Liver (tissue), 9 donors: ENCODE results near the gene VOPP1. TPM values are rescaled to one million over a fixed set of nuclear protein-coding genes. Genes with fewer than 3 reads are reported as not detected.

Source experiments
- DNase-seq: peaks from one replicate; pipeline ENCODE4 v3.0.0-alpha.2; 2017; ENCODE audit warnings: low spot score
- H3K27ac ChIP-seq, 2 donors: one replicate each; pipeline ENCODE4 v1.7.0; 2013; ENCODE audit warnings: inconsistent platforms in 2 of 2, low read length in 2 of 2, control low read depth in 1 of 2, low read depth in 1 of 2, mild to moderate bottlenecking in 1 of 2
- H3K27me3 ChIP-seq, 4 donors: one replicate each; pipeline versions ENCODE4 v1.6.1 to v1.7.0; 2013; ENCODE audit warnings: low read length in 3 of 4, inconsistent platforms in 1 of 4, mild to moderate bottlenecking in 1 of 4, moderate library complexity in 1 of 4; ENCODE audit not compliant: control insufficient read depth in 4 of 4, insufficient read depth in 4 of 4
- H3K36me3 ChIP-seq, 4 donors: one replicate each; pipeline versions ENCODE4 v1.6.1 to v1.7.0; 2013; ENCODE audit warnings: low read length in 3 of 4, mild to moderate bottlenecking in 3 of 4, low read depth in 1 of 4, moderate library complexity in 1 of 4; ENCODE audit not compliant: control insufficient read depth in 4 of 4, insufficient read depth in 3 of 4
- H3K4me1 ChIP-seq, 4 donors: one replicate each; pipeline versions ENCODE4 v1.6.1 to v1.7.0; 2013; ENCODE audit warnings: low read length in 3 of 4, mild to moderate bottlenecking in 3 of 4, moderate library complexity in 1 of 4; ENCODE audit not compliant: control insufficient read depth in 4 of 4, insufficient read depth in 4 of 4
- H3K4me3 ChIP-seq, 3 donors: one replicate each; pipeline versions ENCODE4 v1.6.1 to v1.7.0; 2013; ENCODE audit warnings: low read length in 3 of 3, control low read depth in 1 of 3, low read depth in 1 of 3, mild to moderate bottlenecking in 1 of 3
- H3K9ac ChIP-seq, 2 donors: one replicate each; pipeline ENCODE4 v1.7.0; 2013; ENCODE audit warnings: low read length in 2 of 2, mild to moderate bottlenecking in 2 of 2, moderate library complexity in 2 of 2, control low read depth in 1 of 2, low read depth in 1 of 2
- H3K9me3 ChIP-seq, 4 donors: one replicate each; pipeline versions ENCODE4 v1.6.1 to v1.7.0; 2013; ENCODE audit warnings: low read length in 3 of 4; ENCODE audit not compliant: control insufficient read depth in 4 of 4
- ATF3 ChIP-seq: IDR thresholded peaks from 2 replicates; pipeline ENCODE4 v1.6.1; 2016; ENCODE audit warnings: antibody characterized with exemption
- CTCF ChIP-seq: fragments of 150-350 bp; IDR thresholded peaks from 2 replicates; pipeline ENCODE4 v1.5.1; 2017; ENCODE audit warnings: improper control_type of control experiment, low read depth, low read length; ENCODE audit not compliant: missing input control
- EGR1 ChIP-seq, 2 donors: IDR thresholded peaks; 2 replicates each; pipeline ENCODE4 v1.6.1; 2016 to 2018; ENCODE audit warnings: antibody characterized with exemption in 2 of 2, low read depth in 2 of 2
- FOXA1 ChIP-seq: IDR thresholded peaks from 2 replicates; pipeline ENCODE4 v1.6.1; 2016; ENCODE audit warnings: antibody characterized with exemption
- FOXA2 ChIP-seq: IDR thresholded peaks from 2 replicates; pipeline ENCODE4 v1.6.1; 2016; ENCODE audit warnings: antibody characterized with exemption
- GABPA ChIP-seq, 2 donors: IDR thresholded peaks in 1 of 2; conservative IDR thresholded peaks in 1 of 2; 2 replicates each; pipeline ENCODE4 v1.6.1; 2016; ENCODE audit warnings: antibody characterized with exemption in 2 of 2, mild to moderate bottlenecking in 1 of 2, moderate library complexity in 1 of 2
- HNF4A ChIP-seq, 2 donors: conservative IDR thresholded peaks; 2 replicates each; pipeline ENCODE4 v1.6.1; 2016; ENCODE audit warnings: antibody characterized with exemption in 2 of 2, mild to moderate bottlenecking in 2 of 2
- HNF4G ChIP-seq: IDR thresholded peaks from 2 replicates; pipeline ENCODE4 v1.6.1; 2016; ENCODE audit warnings: antibody characterized with exemption
- JUND ChIP-seq, 2 donors: IDR thresholded peaks; 2 replicates each; pipeline ENCODE4 v1.6.1; 2016; ENCODE audit warnings: antibody characterized with exemption in 2 of 2
- MAX ChIP-seq: IDR thresholded peaks from 2 replicates; pipeline ENCODE4 v1.6.1; 2016; ENCODE audit warnings: antibody characterized with exemption
- NR2F2 ChIP-seq: IDR thresholded peaks from 2 replicates; pipeline ENCODE4 v1.6.1; 2016; ENCODE audit warnings: antibody characterized with exemption
- RAD21 ChIP-seq, 2 donors: IDR thresholded peaks; 2 replicates each; pipeline ENCODE4 v1.6.1; 2016; ENCODE audit warnings: antibody characterized with exemption in 2 of 2, mild to moderate bottlenecking in 2 of 2
- RXRA ChIP-seq, 2 donors: IDR thresholded peaks; 2 replicates each; pipeline ENCODE4 v1.6.1; 2017 to 2018; ENCODE audit warnings: antibody characterized with exemption in 2 of 2, mild to moderate bottlenecking in 1 of 2
- SP1 ChIP-seq: IDR thresholded peaks from 2 replicates; pipeline ENCODE4 v1.6.1; 2018; ENCODE audit warnings: antibody characterized with exemption, mild to moderate bottlenecking
- TAF1 ChIP-seq: conservative IDR thresholded peaks from 2 replicates; pipeline ENCODE4 v1.6.1; 2016; ENCODE audit warnings: antibody characterized with exemption, mild to moderate bottlenecking
- YY1 ChIP-seq: IDR thresholded peaks from 2 replicates; pipeline ENCODE4 v1.6.1; 2016; ENCODE audit warnings: antibody characterized with exemption, mild to moderate bottlenecking
- ZBTB33 ChIP-seq: IDR thresholded peaks from 2 replicates; pipeline ENCODE4 v1.6.1; 2016; ENCODE audit warnings: antibody characterized with exemption
- WGBS: extraction: QIAGEN DNeasy Blood & Tissue Kit; methylation state at CpG from one replicate; pipeline ENCODE4 v1.1.7; 2013; 5-methylcytosine and 5-hydroxymethylcytosine counted together
- polyA plus RNA-seq, 2 donors: library from polyadenylated mRNA; stranded (reverse) in 1 of 2; unstranded in 1 of 2; fragments of 200-250 nt in 1 of 2; fragments of >200 nt in 1 of 2; fragmentation: Nextera tagmentation in 1 of 2; extraction: Ambion mirVana in 1 of 2; gene quantifications; one replicate each; pipeline versions ENCODE4 v1.2.1 to v1.2.3, GENCODE V29; 2013 to 2015
- total RNA-seq, 2 donors: library from RNA; depleted of rRNA; stranded (reverse); fragments of >200 nt; gene quantifications; one replicate each; pipeline ENCODE4 v1.2.3, GENCODE V29; 2014
- donor health status: healthy.
- donor health status: healthy.
- donor health status: healthy.
- donor health status: healthy.
- donor health status: healthy.

The VOPP1 gene
- total and polyA plus RNA-seq, 4 donors, result 11.5 to 23.8 (median 21.7) TPM

- H3K9ac ChIP-seq, result no peak overlapping the region
- DNase-seq, result no peak
- H3K4me3 ChIP-seq, result no peak overlapping the region
- H3K27me3 ChIP-seq, result no peaks in the 10 kb centered on the region
- H3K9me3 ChIP-seq, result no peaks in the 10 kb centered on the region
- no peaks in the 10 kb centered on the region for H3K4me1 ChIP-seq
- H3K27ac ChIP-seq, result no peak overlapping the region
- peaks cover 6 to 15% (median 9%) of the 10 kb centered on the region in 4 donors for H3K36me3 ChIP-seq
- TF ChIP-seq ATF3 (no peak), RXRA (IDR thresholded peaks at IDR 0.05) (no peak), GABPA (IDR thresholded peaks at IDR 0.05 in 1 of 2, conservative IDR thresholded peaks at IDR 0.05 in 1 of 2) (no peak), FOXA2 (no peak), SP1 (no peak), NR2F2 (no peak), JUND (IDR thresholded peaks at IDR 0.05) (no peak), EGR1 (IDR thresholded peaks at IDR 0.05; ENCODE audit: low read depth in 2 of 2) (no peak), YY1 (no peak), RAD21 (IDR thresholded peaks at IDR 0.05) (no peak), MAX (no peak), HNF4A (conservative IDR thresholded peaks at IDR 0.05) (no peak), HNF4G (no peak), ZBTB33 (no peak)
- WGBS, result 98% methylated on average over 7 of the region's 7 CpGs
These were observed 85.3 kb downstream of the VOPP1 start for GRCh38 chr7:55486991-55487390.

GRCh38 chr7:55486192-55486590 is 86.1 kb downstream of the VOPP1 start:
- no peaks in the 10 kb centered on the region for H3K4me1 ChIP-seq
- TF ChIP-seq GABPA (IDR thresholded peaks at IDR 0.05 in 1 of 2, conservative IDR thresholded peaks at IDR 0.05 in 1 of 2), result no peak
- H3K27ac ChIP-seq, result no peak overlapping the region
- WGBS, result 90% methylated on average over 5 of the region's 5 CpGs
- DNase-seq, result no peak
- no peaks in the 10 kb centered on the region for H3K27me3 ChIP-seq
- H3K9ac ChIP-seq, result no peak overlapping the region
- H3K36me3 ChIP-seq, result peaks cover 2 to 14% (median 7%) of the 10 kb centered on the region in 4 donors
- no peak overlapping the region for H3K4me3 ChIP-seq
- H3K9me3 ChIP-seq, result no peaks in the 10 kb centered on the region

- Histone ChIP-seq H3K9me3 (no peaks in the 10 kb centered on the region), H3K27me3 (no peaks in the 10 kb centered on the region), H3K36me3 (peaks cover 2 to 14% (median 6%) of the 10 kb centered on the region in 4 donors), H3K4me3 (no peak overlapping the region), H3K9ac (no peak overlapping the region), H3K4me1 (no peaks in the 10 kb centered on the region), H3K27ac (no peak overlapping the region)
- DNase-seq, result no peak
- 95% methylated on average over 28 of the region's 28 CpGs for WGBS
- TF ChIP-seq HNF4A (conservative IDR thresholded peaks at IDR 0.05) (no peak), EGR1 (IDR thresholded peaks at IDR 0.05; ENCODE audit: low read depth in 2 of 2) (no peak), ATF3 (no peak), HNF4G (no peak), RXRA (IDR thresholded peaks at IDR 0.05) (no peak), GABPA (IDR thresholded peaks at IDR 0.05 in 1 of 2, conservative IDR thresholded peaks at IDR 0.05 in 1 of 2) (no peak), FOXA1 (no peak), JUND (IDR thresholded peaks at IDR 0.05) (no peak), NR2F2 (no peak), CTCF (no peak), YY1 (no peak), TAF1 (no peak), ZBTB33 (no peak), MAX (no peak)
These were observed 86.7 kb downstream of the VOPP1 start for GRCh38 chr7:55485501-55486191.
